T-cell (primary cell): ENCODE data around the gene PCBP2. TPM values are rescaled to one million over a fixed set of nuclear protein-coding genes. Genes with fewer than 3 reads are reported as not detected.
A peak's percentile ranks its signal among the peaks of the same experiment; 100 is the strongest.
"Not testable (repeated sequence)": the region's sequence is repeated elsewhere in the genome, so short reads cannot be mapped to it uniquely, and the experiment has no call there.

Source experiments
- ATAC-seq, 4 experiments: fragments of 200-7000 bp in 3 of 4; fragments of 150-1000 bp in 1 of 4; cut with Tn5 transposase; replicated peaks in 1 of 4; 1 replicate in 3 of 4; 2 replicates in 1 of 4; pipeline ENCODE4 v1.10.0; 2021; ENCODE audit warnings: moderate library complexity in 3 of 4, mild to moderate bottlenecking in 2 of 4, moderate number of reproducible peaks in 1 of 4
- CTCF ChIA-PET, 2 donors: fragments of 300-600 bp; sonication (Branson Sonifier 250); formaldehyde crosslinking; loops; one replicate each; lab custom pipeline; 2022; ENCODE audit warnings: antibody characterized with exemption in 2 of 2; lab: Charles Lee
- POLR2A ChIA-PET, 2 donors: fragments of 300-600 bp; sonication (Branson Sonifier 250); formaldehyde crosslinking; loops; one replicate each; lab custom pipeline; 2022; ENCODE audit warnings: antibody characterized with exemption in 2 of 2; lab: Charles Lee
- DNase-seq, 35 experiments: peaks; one replicate each; pipeline versions ENCODE4 v3.0.0 to v3.0.0-alpha.2; 2013 to 2023
- H3K27ac ChIP-seq: one replicate; pipeline ENCODE4 v1.5.1; 2013; ENCODE audit warnings: low read length
- H3K27me3 ChIP-seq, 2 experiments: replicated peaks in 1 of 2; 1 replicate in 1 of 2; 2 replicates in 1 of 2; pipeline versions ENCODE4 v1.6.1 to v1.7.0; 2013; ENCODE audit warnings: low read length in 1 of 2, mixed read lengths in 1 of 2; ENCODE audit not compliant: control insufficient read depth in 2 of 2, insufficient read depth in 2 of 2; ENCODE audit errors: extremely low read depth in 1 of 2
- H3K36me3 ChIP-seq, 2 donors: 1 replicate in 1 of 2; 2 replicates in 1 of 2; pipeline versions ENCODE4 v1.6.1 to v1.7.0; 2013; ENCODE audit warnings: low read length in 1 of 2; ENCODE audit not compliant: control insufficient read depth in 2 of 2, insufficient read depth in 1 of 2; ENCODE audit errors: extremely low read depth in 1 of 2
- H3K4me1 ChIP-seq, 2 experiments: 1 replicate in 1 of 2; 2 replicates in 1 of 2; pipeline versions ENCODE4 v1.6.1 to v1.7.0; 2013; ENCODE audit warnings: low read length in 2 of 2, mixed read lengths in 1 of 2; ENCODE audit not compliant: insufficient read depth in 2 of 2, control insufficient read depth in 1 of 2; ENCODE audit errors: extremely low read depth in 1 of 2
- H3K4me3 ChIP-seq, 2 donors: 1 replicate in 1 of 2; 2 replicates in 1 of 2; pipeline versions ENCODE4 v1.5.1 to v1.7.0; 2013; ENCODE audit warnings: mild to moderate bottlenecking in 2 of 2, low read length in 1 of 2, moderate library complexity in 1 of 2; ENCODE audit not compliant: control insufficient read depth in 1 of 2; ENCODE audit errors: extremely low read depth in 1 of 2
- H3K9me3 ChIP-seq: 2 replicates; pipeline ENCODE4 v1.7.0; 2013
- H3K27ac Mint-ChIP-seq, 2 donors: one replicate each; pipeline ENCODE4 v1.8.0; 2020 to 2021; ENCODE audit warnings: mild to moderate bottlenecking in 2 of 2, mixed read lengths in 2 of 2
- H3K27me3 Mint-ChIP-seq, 2 donors: one replicate each; pipeline ENCODE4 v1.8.0; 2021 to 2022; ENCODE audit warnings: mixed read lengths in 2 of 2
- H3K36me3 Mint-ChIP-seq: one replicate; pipeline ENCODE4 v1.8.0; 2021; ENCODE audit warnings: mixed read lengths
- H3K4me1 Mint-ChIP-seq, 3 donors: one replicate each; pipeline ENCODE4 v1.8.0; 2020 to 2022; ENCODE audit warnings: mixed read lengths in 3 of 3, mild to moderate bottlenecking in 1 of 3
- H3K4me3 Mint-ChIP-seq, 3 donors: one replicate each; pipeline ENCODE4 v1.8.0; 2020 to 2022; ENCODE audit warnings: mild to moderate bottlenecking in 3 of 3, mixed read lengths in 3 of 3, moderate library complexity in 3 of 3
- H3K9me3 Mint-ChIP-seq, 3 donors: one replicate each; pipeline ENCODE4 v1.8.0; 2020 to 2022; ENCODE audit warnings: mixed read lengths in 3 of 3
- WGBS: methylation state at CpG from one replicate; pipeline ENCODE4 v1.1.5; 2013; ENCODE audit warnings: missing lambda C conversion rate; ENCODE audit not compliant: insufficient coverage; 5-methylcytosine and 5-hydroxymethylcytosine counted together
- total RNA-seq, 35 experiments: library from RNA in 6 of 35; stranded (reverse) in 6 of 35; fragments of 120-200 nt in 1 of 35; gene quantifications; one replicate each; pipeline versions ENCODE4 v1.2.1 to v1.2.4 and lab custom pipeline; 2013 to 2026

The PCBP2 gene
- total RNA-seq, 5 donors from 2014 or later (not counting 1 experiment from before 2014, with no cell fraction given) = 707 to 1,066 (median 764) TPM

GRCh38 chr12:53430116-53430515, 21.8 kb upstream of the PCBP2 start:
- no peaks in the 10 kb centered on the region for H3K36me3 Mint-ChIP-seq

GRCh38 chr12:53431187-53431586, 20.7 kb upstream of the PCBP2 start:
- DNase-seq (no peak), ATAC-seq (no peak)
- Histone ChIP-seq H3K27me3 (peaks cover 0 to 4% of the 10 kb centered on the region in 2 experiments), H3K27ac (no peak overlapping the region), H3K36me3 (no peaks in the 10 kb centered on the region), H3K9me3 (no peaks in the 10 kb centered on the region), H3K4me3 (no peak overlapping the region), H3K4me1 (no peaks in the 10 kb centered on the region)
- Mint-ChIP-seq H3K4me1 (peaks cover 0 to 4% (median 4%) of the 10 kb centered on the region in 3 donors), H3K27me3 (no peaks in the 10 kb centered on the region), H3K9me3 (no peaks in the 10 kb centered on the region), H3K4me3 (no peak overlapping the region), H3K36me3 (no peaks in the 10 kb centered on the region), H3K27ac (no peak overlapping the region)
- ChIA-PET CTCF (no interaction called here), POLR2A (no interaction called here)
- whole genome bisulfite sequencing = 70% methylated on average over 3 of the region's 7 CpGs

More at GRCh38 chr12:53430116-53430515, 21.8 kb upstream of the PCBP2 start:
- H3K9me3 Mint-ChIP-seq = no peaks in the 10 kb centered on the region
- Histone ChIP-seq H3K36me3 (no peaks in the 10 kb centered on the region), H3K4me1 (no peaks in the 10 kb centered on the region), H3K27ac (no peak overlapping the region), H3K27me3 (peaks cover 0 to 6% of the 10 kb centered on the region in 2 experiments), H3K4me3 (no peak overlapping the region), H3K9me3 (no peaks in the 10 kb centered on the region)
- no peak overlapping the region for H3K4me3 Mint-ChIP-seq
- H3K4me1 Mint-ChIP-seq = peaks cover 0 to 4% (median 4%) of the 10 kb centered on the region in 3 donors
- no peak overlapping the region for H3K27ac Mint-ChIP-seq
- WGBS = 89% methylated on average over 2 of the region's 5 CpGs
- POLR2A ChIA-PET = no interaction called here
- no peak for DNase-seq
- ATAC-seq = no peak
- CTCF ChIA-PET = no interaction called here
- H3K27me3 Mint-ChIP-seq = no peaks in the 10 kb centered on the region

GRCh38 chr12:53435326-53435725, 16.6 kb upstream of the PCBP2 start:
- H3K4me1 ChIP-seq, H3K4me3 ChIP-seq, H3K9me3 Mint-ChIP-seq, ATAC-seq, H3K27me3 Mint-ChIP-seq, H3K27ac ChIP-seq, H3K4me3 Mint-ChIP-seq, H3K36me3 ChIP-seq, H3K27me3 ChIP-seq, H3K36me3 Mint-ChIP-seq, POLR2A ChIA-PET, H3K27ac Mint-ChIP-seq, H3K4me1 Mint-ChIP-seq, DNase-seq, H3K9me3 ChIP-seq: not testable (repeated sequence)
- no CpG with 5 or more reads among the region's 9 CpGs for WGBS
- CTCF ChIA-PET = interaction anchor here in 1 of 2 donors (0.6 kb wide), 2 partner anchors 287 to 1005 kb away, joined by 3 to 5 read pairs; no protein-coding TSS in a partner anchor

- Mint-ChIP-seq H3K36me3 (peaks cover 12% of the 10 kb centered on the region), H3K4me1 (peaks cover 23 to 36% (median 32%) of the 10 kb centered on the region in 3 donors)
- ChIA-PET CTCF (interaction anchor here (0.6 to 1.6 kb wide), 3 partner anchors 39 to 116 kb away, joined by 3 to 4 read pairs (median 3); no protein-coding TSS in a partner anchor), POLR2A (interaction anchor here in 1 of 2 donors (0.6 to 1.7 kb wide), 3 partner anchors 60 to 66 kb away, joined by 3 to 11 read pairs (median 7); partner anchors contain the start of genes SP1 and TARBP2)
- H3K4me3 Mint-ChIP-seq, H3K4me3 ChIP-seq, H3K9me3 ChIP-seq, H3K27me3 ChIP-seq, H3K27ac ChIP-seq, ATAC-seq, DNase-seq, H3K27me3 Mint-ChIP-seq, H3K9me3 Mint-ChIP-seq, H3K27ac Mint-ChIP-seq: not testable (repeated sequence)
- peaks cover 11 to 30% of the 10 kb centered on the region in 2 experiments for H3K4me1 ChIP-seq
- H3K36me3 ChIP-seq = peaks cover 5 to 10% of the 10 kb centered on the region in 2 donors
These were observed 12.3 kb upstream of the PCBP2 start for GRCh38 chr12:53439582-53439981.

GRCh38 chr12:53441040-53441833, 10.7 kb upstream of the PCBP2 start, which contains the start of gene PRR13:
Gene PRR13 (plus strand): TSS chr12:53441734. CDS start chr12:53442715, 981 bp downstream.
- Mint-ChIP-seq H3K27ac (peak within 1 kb of the TSS; percentile 96 to 98), H3K36me3 (peaks cover 24% of the 10 kb centered on the region), H3K4me3 (peak within 1 kb of the TSS; percentile 86 to 97 (median 95)), H3K4me1 (peaks cover 38 to 51% (median 47%) of the 10 kb centered on the region in 3 donors), H3K9me3 (no peaks in the 10 kb centered on the region), H3K27me3 (no peaks in the 10 kb centered on the region)
- Histone ChIP-seq H3K36me3 (peaks cover 5 to 20% of the 10 kb centered on the region in 2 donors), H3K27ac (peak within 1 kb of the TSS; percentile 74), H3K4me3 (peak within 1 kb of the TSS; percentile 90 to 94), H3K4me1 (peaks cover 14 to 34% of the 10 kb centered on the region in 2 experiments), H3K27me3 (no peaks in the 10 kb centered on the region), H3K9me3 (no peaks in the 10 kb centered on the region)
- POLR2A ChIA-PET = interaction anchor here (0.8 to 1.7 kb wide), 4 partner anchors 62 to 146 kb away, joined by 3 to 10 read pairs (median 5); partner anchors contain the start of genes PFDN5 (in 1 of the 2) and SP1 (in 1 of the 2)
- ATAC-seq (peak; percentile 98 to 99 (median 99)), DNase-seq (peak; percentile 92 to 100 (median 99))
- CTCF ChIA-PET = interaction anchor here in 1 of 2 donors (0.9 to 1.3 kb wide), 5 partner anchors 20 to 120 kb away, joined by 3 to 7 read pairs (median 3); partner anchors contain the start of genes AAAS and TARBP2
- WGBS = 3% methylated on average over 23 of the region's 31 CpGs

- H3K36me3 ChIP-seq = peaks cover 17 to 33% of the 10 kb centered on the region in 2 donors
- Mint-ChIP-seq H3K4me1 (peaks cover 42 to 56% (median 51%) of the 10 kb centered on the region in 3 donors), H3K9me3 (no peaks in the 10 kb centered on the region), H3K27ac (peak overlapping the region in 1 of 2 donors; percentile 72), H3K4me3 (peak overlapping the region; percentile 17 to 86 (median 68)), H3K36me3 (peaks cover 34% of the 10 kb centered on the region), H3K27me3 (no peaks in the 10 kb centered on the region)
- peak in 1 of 35 experiments; percentile 4 for DNase-seq
- H3K4me1 ChIP-seq = peaks cover 14 to 34% of the 10 kb centered on the region in 2 experiments
- H3K9me3 ChIP-seq = no peaks in the 10 kb centered on the region
- no peak for ATAC-seq
- ChIA-PET POLR2A (no interaction called here), CTCF (no interaction called here)
- H3K27ac ChIP-seq = no peak overlapping the region
- 100% methylated on average over 1 of the region's 4 CpGs for WGBS
- H3K27me3 ChIP-seq = no peaks in the 10 kb centered on the region
- H3K4me3 ChIP-seq = no peak overlapping the region
These were observed 7.9 kb upstream of the PCBP2 start for GRCh38 chr12:53443955-53444354.
